Astrocyte of the cerebellum (primary cell): ENCODE data around the gene IGF2.

Source experiments
- DNase-seq: peaks from one replicate; pipeline ENCODE4 v3.0.0-alpha.2; 2011; ENCODE audit warnings: low read depth
- H3K4me3 ChIP-seq: 2 replicates; pipeline ENCODE4 v1.5.1; 2011; ENCODE audit warnings: mild to moderate bottlenecking, low read depth, low read length, moderate library complexity
- in situ Hi-C: cut with HindIII; loops from 2 replicates; pipeline ENCODE4 v1.10.0; 2017; ENCODE audit warnings: low sequenced_read_pairs
- TF ChIP-seq, protein P1 (sequence below): IDR thresholded peaks from 2 replicates; pipeline ENCODE4 v1.5.1; 2012; ENCODE audit warnings: low read length, low read depth, moderate library complexity, mild to moderate bottlenecking; ENCODE audit errors: missing control alignments

IGF2 gene

DNA sequence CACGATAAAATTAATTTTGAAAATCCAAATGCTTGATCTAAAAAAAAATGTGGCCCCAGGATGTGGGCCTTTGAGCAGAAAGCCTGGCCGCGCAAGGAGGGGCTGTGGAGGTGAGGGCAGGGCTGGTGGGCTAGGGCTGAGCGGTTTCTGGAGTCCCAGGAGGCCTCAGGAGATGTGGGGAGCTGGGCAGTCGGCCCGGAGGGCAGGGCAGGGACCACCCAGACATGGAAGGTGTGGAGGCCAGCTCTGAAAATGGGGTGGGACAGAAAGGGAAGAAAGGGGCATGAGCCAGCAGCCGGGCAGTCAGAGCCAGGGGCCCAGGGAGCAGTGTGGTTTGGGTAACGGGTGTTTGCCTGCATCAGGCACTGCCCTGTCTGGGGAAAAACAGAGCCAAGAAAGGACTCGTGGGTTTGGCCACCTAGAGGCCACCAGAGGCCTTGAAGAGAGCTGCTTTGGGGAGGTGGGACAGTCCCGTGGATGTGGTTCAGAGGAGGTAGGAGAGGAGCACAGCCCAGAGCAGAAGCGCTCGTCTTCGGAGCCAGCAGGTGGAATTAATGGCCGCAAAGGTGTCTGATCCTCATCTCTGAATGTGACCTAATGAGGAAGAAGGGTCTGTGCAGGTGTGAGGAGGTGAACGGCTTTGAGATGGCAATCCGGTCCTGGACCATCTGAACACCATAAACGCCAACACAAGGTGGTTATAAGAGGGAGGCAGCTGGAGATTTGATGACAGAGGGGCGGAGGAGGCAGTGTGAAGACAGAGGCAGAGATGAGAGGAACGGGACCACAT is 50.2 kb downstream of the IGF2 start:
- no peak for DNase-seq
- in situ Hi-C loops: no loop called here

DNA sequence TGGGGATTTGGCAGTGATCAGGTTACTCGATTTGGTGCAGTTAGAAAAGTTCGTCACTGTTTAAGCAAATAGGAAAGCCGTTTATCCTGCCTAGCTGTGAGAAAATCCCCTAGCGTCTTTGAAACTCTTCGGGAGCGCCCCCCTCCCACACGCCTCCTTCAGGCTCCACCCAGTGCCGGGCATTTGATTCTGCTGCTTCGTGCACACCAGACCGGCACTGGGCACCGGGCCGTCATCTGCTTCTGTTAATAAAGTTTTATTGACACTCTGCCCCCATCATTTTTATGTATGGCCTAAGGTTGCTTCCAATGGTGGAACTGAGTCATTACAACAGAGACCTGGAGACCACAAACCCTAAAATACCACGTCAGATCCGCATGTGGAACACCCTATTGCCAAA is 50.9 kb downstream of the IGF2 start:
- in situ Hi-C loops: no loop called here
- TF ChIP-seq, protein P1, sequence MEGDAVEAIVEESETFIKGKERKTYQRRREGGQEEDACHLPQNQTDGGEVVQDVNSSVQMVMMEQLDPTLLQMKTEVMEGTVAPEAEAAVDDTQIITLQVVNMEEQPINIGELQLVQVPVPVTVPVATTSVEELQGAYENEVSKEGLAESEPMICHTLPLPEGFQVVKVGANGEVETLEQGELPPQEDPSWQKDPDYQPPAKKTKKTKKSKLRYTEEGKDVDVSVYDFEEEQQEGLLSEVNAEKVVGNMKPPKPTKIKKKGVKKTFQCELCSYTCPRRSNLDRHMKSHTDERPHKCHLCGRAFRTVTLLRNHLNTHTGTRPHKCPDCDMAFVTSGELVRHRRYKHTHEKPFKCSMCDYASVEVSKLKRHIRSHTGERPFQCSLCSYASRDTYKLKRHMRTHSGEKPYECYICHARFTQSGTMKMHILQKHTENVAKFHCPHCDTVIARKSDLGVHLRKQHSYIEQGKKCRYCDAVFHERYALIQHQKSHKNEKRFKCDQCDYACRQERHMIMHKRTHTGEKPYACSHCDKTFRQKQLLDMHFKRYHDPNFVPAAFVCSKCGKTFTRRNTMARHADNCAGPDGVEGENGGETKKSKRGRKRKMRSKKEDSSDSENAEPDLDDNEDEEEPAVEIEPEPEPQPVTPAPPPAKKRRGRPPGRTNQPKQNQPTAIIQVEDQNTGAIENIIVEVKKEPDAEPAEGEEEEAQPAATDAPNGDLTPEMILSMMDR: no peak
- no peak for DNase-seq
- H3K4me3 ChIP-seq: no peak overlapping the region

More for the DNA sequence above, 50.2 kb downstream of the IGF2 start:
- TF ChIP-seq, protein P1: peak; percentile 18
- no peak overlapping the region for H3K4me3 ChIP-seq

DNA sequence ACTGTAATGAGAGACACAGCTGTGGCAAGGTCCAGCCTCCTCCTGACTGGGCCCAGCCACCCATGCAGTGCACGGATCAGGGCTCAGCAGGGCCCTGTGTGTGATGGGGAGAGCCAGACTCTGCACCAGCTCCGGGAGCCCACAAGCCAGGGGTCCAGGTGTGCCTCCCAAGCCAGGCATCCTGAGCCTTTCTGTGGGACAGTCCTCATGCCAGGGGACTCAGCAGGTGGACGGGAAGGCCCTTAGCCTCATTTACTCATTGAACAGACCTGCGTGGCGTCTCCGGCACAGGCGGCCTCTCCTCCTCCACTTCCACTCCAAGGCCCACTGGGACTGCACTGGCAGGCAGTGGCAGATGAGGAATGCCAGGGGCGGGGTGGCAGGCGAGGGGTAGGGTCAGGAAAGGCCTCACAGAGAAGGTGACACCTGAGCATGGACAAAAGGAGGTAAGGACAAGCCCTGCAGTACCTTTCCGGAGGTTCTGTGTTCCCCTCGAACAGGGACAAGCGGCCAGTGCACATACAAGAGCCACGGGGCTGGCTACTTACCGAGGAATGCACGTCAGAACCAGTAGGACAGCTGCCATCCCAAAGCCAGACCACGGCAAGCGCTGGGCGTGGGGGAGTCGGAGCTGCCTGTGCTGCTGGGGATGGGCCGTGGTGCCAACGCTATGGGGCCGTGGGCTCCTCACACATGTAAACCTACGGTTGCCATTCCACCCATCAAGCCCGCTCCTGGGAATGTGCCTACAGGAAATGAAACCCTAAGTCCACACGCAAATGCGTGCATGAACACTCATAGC is 52.7 kb downstream of the IGF2 start:
- no peak for DNase-seq
- TF ChIP-seq, protein P1: no peak
- in situ Hi-C loops: no loop called here
- H3K4me3 ChIP-seq: no peak overlapping the region

DNA sequence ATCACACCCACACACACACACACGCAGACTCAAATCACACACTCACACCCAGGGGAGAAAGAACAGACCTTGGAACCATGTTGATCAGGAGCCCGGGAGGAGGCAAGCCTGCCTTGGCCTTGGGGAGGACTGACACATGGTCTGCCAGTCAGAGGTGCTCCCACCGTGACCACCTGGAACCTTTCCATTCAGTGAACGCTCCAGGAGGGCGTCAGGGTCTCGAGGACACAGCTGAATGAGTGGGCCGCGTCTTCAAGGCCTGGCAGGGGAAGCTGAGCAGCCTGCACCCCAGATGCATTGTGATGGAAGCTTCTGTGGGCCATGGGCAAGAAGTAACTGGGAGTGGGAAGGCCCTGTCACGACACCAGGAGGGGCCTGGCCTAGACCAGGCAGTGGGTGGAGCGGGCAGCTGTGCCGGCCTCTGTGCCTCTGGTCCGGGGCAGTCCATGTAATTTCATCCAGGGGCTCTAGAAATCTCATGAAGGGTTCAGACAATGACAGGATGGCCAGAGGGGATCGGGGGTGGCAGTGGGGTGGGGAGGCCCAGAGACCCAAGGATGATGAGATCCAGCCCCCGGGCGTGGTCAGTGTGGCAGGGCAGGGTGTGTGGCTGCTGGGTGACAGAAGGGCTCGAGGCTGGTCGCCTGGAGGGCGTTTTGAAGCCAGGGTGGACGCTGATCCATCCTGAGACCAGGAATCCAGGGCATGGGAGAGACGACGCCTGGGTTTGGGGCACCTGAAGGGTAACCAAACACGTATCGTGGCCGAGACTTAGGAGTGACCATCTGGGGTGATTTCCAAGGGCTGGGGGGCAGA is 53.7 kb downstream of the IGF2 start:
- TF ChIP-seq, protein P1: no peak
- in situ Hi-C loops: no loop called here
- DNase-seq: no peak
- H3K4me3 ChIP-seq: no peak overlapping the region

DNA sequence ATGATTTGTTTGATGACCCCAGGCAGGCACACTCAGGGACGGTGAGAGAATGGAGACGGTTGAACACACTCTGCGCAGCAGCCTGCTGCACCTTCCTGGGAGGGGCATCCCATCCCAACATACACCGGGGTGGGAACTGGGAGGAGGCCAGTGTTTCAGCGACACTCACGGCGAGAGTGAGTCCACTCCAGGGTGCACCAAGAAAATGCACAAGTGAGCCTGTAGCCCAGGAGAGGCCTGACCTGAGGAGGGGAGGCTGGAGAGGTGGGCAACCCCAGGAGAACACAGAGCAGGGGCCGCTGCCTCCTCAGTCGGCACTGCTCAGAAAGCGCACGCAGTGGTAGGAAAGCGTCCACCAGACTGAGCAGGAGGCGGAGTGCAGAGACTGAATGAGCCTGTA is 54.5 kb downstream of the IGF2 start:
- no peak for DNase-seq
- in situ Hi-C loops: no loop called here
- TF ChIP-seq, protein P1: no peak
- H3K4me3 ChIP-seq: no peak overlapping the region
